ENCODE measurements around the gene LYSMD4. TPM values are rescaled to one million over a fixed set of nuclear protein-coding genes. Genes with fewer than 3 reads are reported as not detected.

Gene LYSMD4
- polyA plus RNA-seq, 2 of the 4 experiments (the other 2 are of a cell fraction): 3.8 to 6.0 TPM

- TF ChIP-seq RAD21 (conservative IDR thresholded peaks at IDR 0.05 in 1 of 2, IDR thresholded peaks at IDR 0.05 in 1 of 2): no peak
Measured at GRCh38 chr15:99731336-99732123, 1.7 kb downstream of the LYSMD4 start (continued).

- no peak overlapping the region for H3K4me2 ChIP-seq
- ATAC-seq (no peak), FAIRE-seq (peak; percentile 70), DNase-seq (ENCODE audit: low read depth in 1 of 2, low spot score in 1 of 2) (peak in 1 of 2 experiments; percentile 34)
- WGBS (ENCODE audit: missing lambda C conversion rate): 76% methylated on average over 3 of the region's 3 CpGs
- H3K9me3 ChIP-seq: no peaks in the 10 kb centered on the region
- H3K4me3 ChIP-seq: no peak overlapping the region
- CTCF ChIA-PET: interaction anchor here (0.8 to 3.2 kb wide), 7 partner anchors 15 to 520 kb away, joined by 3 to 13 read pairs (median 11); no protein-coding TSS in a partner anchor
- peaks cover 10% of the 10 kb centered on the region; the same call in 1 of the 3 replicates for H3K4me1 ChIP-seq
- no peak overlapping the region for H3K27ac ChIP-seq
- POLR2A ChIA-PET: no interaction called here
- TF ChIP-seq CTCF (IDR thresholded peaks at IDR 0.05) (peak; percentile 50), GATA3 (IDR thresholded peaks at IDR 0.05; ENCODE audit: borderline replicate concordance) (no peak), SMC3 (IDR thresholded peaks at IDR 0.05) (peak; percentile 54; the same call in 2 of the 3 replicates), ZC3H11A (IDR thresholded peaks at IDR 0.05) (no peak), RAD21 (conservative IDR thresholded peaks at IDR 0.05 in 1 of 2, IDR thresholded peaks at IDR 0.05 in 1 of 2) (peak; percentile 72 to 76), RFX5 (IDR thresholded peaks at IDR 0.05) (no peak)
Measured at GRCh38 chr15:99729920-99730319, 3.3 kb downstream of the LYSMD4 start.

GRCh38 chr15:99729327-99729726, 3.9 kb downstream of the LYSMD4 start:
- 87% methylated on average over 11 of the region's 11 CpGs for WGBS (ENCODE audit: missing lambda C conversion rate)
- ChIA-PET POLR2A (no interaction called here), CTCF (interaction anchor here (0.6 to 3.2 kb wide), 9 partner anchors 14 to 1302 kb away, joined by 3 to 13 read pairs (median 8); no protein-coding TSS in a partner anchor)
- no peak for FAIRE-seq
- no peak for ATAC-seq
- no peak overlapping the region for H3K27ac ChIP-seq
- H3K4me1 ChIP-seq: peaks cover 10% of the 10 kb centered on the region; the same call in 1 of the 3 replicates
- no peak for DNase-seq (ENCODE audit: low read depth in 1 of 2, low spot score in 1 of 2)
- TF ChIP-seq ZFP36 (IDR thresholded peaks at IDR 0.05; ENCODE audit: borderline replicate concordance, partially characterized antibody) (no peak), TFCP2L1 (CRISPR knock-in tag; IDR thresholded peaks at IDR 0.05) (no peak), RCOR1 (IDR thresholded peaks at IDR 0.05; ENCODE audit: low read depth, low read length) (no peak), CBX2 (IDR thresholded peaks at IDR 0.05; ENCODE audit: borderline replicate concordance, low read depth) (no peak), KDM1A (IDR thresholded peaks at IDR 0.05; ENCODE audit: low read depth) (no peak), PBX3 (IDR thresholded peaks at IDR 0.05) (no peak), HDAC2 (IDR thresholded peaks at IDR 0.05) (no peak), EHMT2 (IDR thresholded peaks at IDR 0.05; ENCODE audit: low read depth) (no peak), HOXB5 (CRISPR knock-in tag; IDR thresholded peaks at IDR 0.05) (no peak), NPAS2 (CRISPR knock-in tag; IDR thresholded peaks at IDR 0.05; ENCODE audit: borderline replicate concordance) (no peak), ZNF302 (CRISPR knock-in tag; IDR thresholded peaks at IDR 0.05) (no peak), RARB (CRISPR knock-in tag; IDR thresholded peaks at IDR 0.05) (no peak), MAZ (IDR thresholded peaks at IDR 0.05; ENCODE audit: borderline replicate concordance, low read depth, low read length) (no peak), HES2 (IDR thresholded peaks at IDR 0.05) (no peak), GATA3 (IDR thresholded peaks at IDR 0.05; ENCODE audit: borderline replicate concordance) (no peak), EP300 (IDR thresholded peaks at IDR 0.05) (no peak)
- no peak overlapping the region for H3K4me3 ChIP-seq
- no peaks in the 10 kb centered on the region for H3K9me3 ChIP-seq
- H3K4me2 ChIP-seq: no peak overlapping the region
